Colon (tissue), 2 donors: ENCODE data around the gene PCMT1.

Source experiments
- FAIRE-seq: peaks from 2 replicates; lab custom pipeline; 2012; peaks lifted over from hg19 to GRCh38; lab: Jason Lieb, UNC
- donor health status: control.
- donor health status: control.

Gene PCMT1

GRCh38 chr6:149855040-149855654, 105.6 kb downstream of the PCMT1 start:
- FAIRE-seq, result no peak

- FAIRE-seq, result no peak
These were observed 106.2 kb downstream of the PCMT1 start for GRCh38 chr6:149855741-149856140.

- no peak for FAIRE-seq
These were observed 106.9 kb downstream of the PCMT1 start for GRCh38 chr6:149856256-149856994.

- no peak for FAIRE-seq
These were observed 108.0 kb downstream of the PCMT1 start for GRCh38 chr6:149857541-149857940.

GRCh38 chr6:149859368-149859767, 109.8 kb downstream of the PCMT1 start:
- no peak for FAIRE-seq

GRCh38 chr6:149859938-149860337, 110.4 kb downstream of the PCMT1 start:
- no peak for FAIRE-seq

- no peak for FAIRE-seq
These were observed 110.9 kb downstream of the PCMT1 start for GRCh38 chr6:149860513-149860833.
